Pancreas (tissue), 10 donors: ENCODE results near the gene ATP2A1. TPM values are rescaled to one million over a fixed set of nuclear protein-coding genes. Genes with fewer than 3 reads are reported as not detected.

Experiments
- ATAC-seq, 4 donors: fragments of 200-7000 bp; cut with Tn5 transposase; one replicate each; pipeline versions ENCODE4 v1.8.0 to v1.9.1; 2020; ENCODE audit warnings: mild to moderate bottlenecking in 4 of 4, moderate library complexity in 4 of 4
- DNase-seq, 6 donors: peaks; one replicate each; pipeline ENCODE4 v3.0.0-alpha.2; 2020
- FAIRE-seq: peaks from 2 replicates; lab custom pipeline; 2012; peaks lifted over from hg19 to GRCh38; lab: Jason Lieb, UNC
- H3K27ac ChIP-seq, 4 donors: fragments of 200-600 bp; sonication (generic); 1 replicate in 3 of 4; 2 replicates in 1 of 4; pipeline versions ENCODE4 v1.5.0 to v1.8.0; 2020
- H3K27me3 ChIP-seq, 4 donors: fragments of 200-600 bp; one replicate each; pipeline ENCODE4 v1.8.0; 2021
- H3K36me3 ChIP-seq, 3 donors: fragments of 200-600 bp; sonication (generic) in 1 of 3; one replicate each; pipeline versions ENCODE4 v1.5.0 to v1.8.0; 2020 to 2021
- H3K4me1 ChIP-seq, 3 donors: fragments of 200-600 bp; one replicate each; pipeline ENCODE4 v1.8.0; 2021
- H3K4me3 ChIP-seq, 4 donors: fragments of 200-600 bp; sonication (generic) in 2 of 4; one replicate each; pipeline versions ENCODE4 v1.5.0 to v1.8.0; 2020 to 2021
- H3K9me3 ChIP-seq, 4 donors: fragments of 200-600 bp; one replicate each; pipeline ENCODE4 v1.8.0; 2021
- WGBS, 2 donors: extraction: QIAGEN DNeasy Blood & Tissue Kit; methylation state at CpG; one replicate each; pipeline ENCODE4 v1.1.7; 2013; 5-methylcytosine and 5-hydroxymethylcytosine counted together
- intact Hi-C, 3 donors: fragments of 100-400 bp; cut with DNase I; formaldehyde crosslinking; loops; one replicate each; pipeline versions ENCODE4 v1.11.1 to v1.14.2; 2022
- microRNA-seq, 2 donors: library from miRNA; unstranded; fragments of <30 nt; microRNA quantifications; one replicate each; pipeline versions ENCODE4 to v1.1.0, GENCODE V29; 2019 to 2020
- polyA plus RNA-seq, 2 donors: library from polyadenylated mRNA; stranded (reverse); fragments of 200-250 nt; gene quantifications; one replicate each; pipeline ENCODE4 v1.2.3, GENCODE V29; 2013
- total RNA-seq, 6 donors: library from RNA; stranded (reverse); fragmentation: NEBNext Ultra II Directional in 4 of 6; extraction: Animal tissue kit (Norgen Biotek cat#: 25700) in 4 of 6; gene quantifications; one replicate each; pipeline versions ENCODE4 v1.2.1 to v1.2.4, GENCODE V29; 2021 to 2023
- TF ChIP-seq, protein P1 (sequence below), 4 donors: fragments of 200-600 bp; sonication (generic) in 3 of 4; IDR thresholded peaks; one replicate each; pipeline versions ENCODE4 v1.5.0 to v1.8.0; 2021; ENCODE audit warnings: antibody characterized with exemption in 4 of 4
- donor health status: healthy with polysubstance abuse.
- donor health status: DM: no; HTN: no; CAD: no; lungs with moderate emphysema.
- donor health status: DM: no; HTN: no; CAD: no.
- donor health status: control.
- donor health status: control.
- donor health status: Bipolar disorder and iron deficiency.
- donor health status: DM: yes; HTN: yes; CAD: no.
- donor health status: DM: no; HTN: no; CAD: no.
- donor health status: DM: no; HTN: no; CAD: no.
- donor health status: DM: yes; HTN: yes; CAD: no.

The ATP2A1 gene
- total and polyA plus RNA-seq, 8 donors = 0.20 to 0.84 (median 0.35) TPM; not detected in 2

DNA sequence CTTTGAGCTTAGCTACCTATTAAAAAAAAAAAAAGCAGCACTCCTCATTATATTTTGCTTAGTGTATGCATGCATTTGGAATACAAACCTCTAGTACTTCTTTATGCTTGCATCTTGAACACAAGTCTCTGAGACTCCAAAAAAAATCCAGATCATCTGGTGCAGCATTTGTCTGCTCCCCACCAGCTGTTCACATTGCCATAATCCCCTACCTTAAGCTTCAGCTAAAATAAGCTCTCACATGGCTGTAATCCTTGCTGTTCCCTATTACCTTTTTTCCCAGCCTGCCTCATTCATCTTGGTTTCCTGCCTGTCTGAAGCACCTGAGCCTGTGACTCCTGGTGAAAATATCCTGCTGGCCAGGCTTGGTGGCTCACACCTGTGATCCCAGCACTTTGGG lies 65.0 kb downstream of the ATP2A1 start:
- no peak for ATAC-seq
- no peak overlapping the region for H3K27ac ChIP-seq
- H3K4me3 ChIP-seq = no peak overlapping the region
- intact Hi-C loops = loop anchor here in 1 of 3 donors (5.0 kb wide), 1 partner anchor 76 kb away; no protein-coding TSS in a partner anchor
- no peaks in the 10 kb centered on the region for H3K27me3 ChIP-seq
- H3K4me1 ChIP-seq = peaks cover 0 to 5% (median 0%) of the 10 kb centered on the region in 3 donors
- DNase-seq = no peak
- no peaks in the 10 kb centered on the region for H3K9me3 ChIP-seq
- H3K36me3 ChIP-seq = no peaks in the 10 kb centered on the region
- TF ChIP-seq, protein P1, sequence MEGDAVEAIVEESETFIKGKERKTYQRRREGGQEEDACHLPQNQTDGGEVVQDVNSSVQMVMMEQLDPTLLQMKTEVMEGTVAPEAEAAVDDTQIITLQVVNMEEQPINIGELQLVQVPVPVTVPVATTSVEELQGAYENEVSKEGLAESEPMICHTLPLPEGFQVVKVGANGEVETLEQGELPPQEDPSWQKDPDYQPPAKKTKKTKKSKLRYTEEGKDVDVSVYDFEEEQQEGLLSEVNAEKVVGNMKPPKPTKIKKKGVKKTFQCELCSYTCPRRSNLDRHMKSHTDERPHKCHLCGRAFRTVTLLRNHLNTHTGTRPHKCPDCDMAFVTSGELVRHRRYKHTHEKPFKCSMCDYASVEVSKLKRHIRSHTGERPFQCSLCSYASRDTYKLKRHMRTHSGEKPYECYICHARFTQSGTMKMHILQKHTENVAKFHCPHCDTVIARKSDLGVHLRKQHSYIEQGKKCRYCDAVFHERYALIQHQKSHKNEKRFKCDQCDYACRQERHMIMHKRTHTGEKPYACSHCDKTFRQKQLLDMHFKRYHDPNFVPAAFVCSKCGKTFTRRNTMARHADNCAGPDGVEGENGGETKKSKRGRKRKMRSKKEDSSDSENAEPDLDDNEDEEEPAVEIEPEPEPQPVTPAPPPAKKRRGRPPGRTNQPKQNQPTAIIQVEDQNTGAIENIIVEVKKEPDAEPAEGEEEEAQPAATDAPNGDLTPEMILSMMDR (IDR thresholded peaks at IDR 0.05) = no peak
- FAIRE-seq = no peak

- no peak overlapping the region for H3K27ac ChIP-seq
- 49 to 50% methylated on average over 4 of the region's 4 CpGs for WGBS, 2 donors
- no peak overlapping the region for H3K4me3 ChIP-seq
- H3K9me3 ChIP-seq = no peaks in the 10 kb centered on the region
- peaks cover 0 to 8% (median 2%) of the 10 kb centered on the region in 3 donors for H3K4me1 ChIP-seq
- DNase-seq (no peak), FAIRE-seq (no peak), ATAC-seq (no peak)
- no peaks in the 10 kb centered on the region for H3K36me3 ChIP-seq
- TF ChIP-seq, protein P1 (IDR thresholded peaks at IDR 0.05) = no peak
- no peaks in the 10 kb centered on the region for H3K27me3 ChIP-seq
- intact Hi-C loops = no loop called here
These were observed 68.4 kb downstream of the ATP2A1 start for GRCh38 chr16:28946681-28947080.

DNA sequence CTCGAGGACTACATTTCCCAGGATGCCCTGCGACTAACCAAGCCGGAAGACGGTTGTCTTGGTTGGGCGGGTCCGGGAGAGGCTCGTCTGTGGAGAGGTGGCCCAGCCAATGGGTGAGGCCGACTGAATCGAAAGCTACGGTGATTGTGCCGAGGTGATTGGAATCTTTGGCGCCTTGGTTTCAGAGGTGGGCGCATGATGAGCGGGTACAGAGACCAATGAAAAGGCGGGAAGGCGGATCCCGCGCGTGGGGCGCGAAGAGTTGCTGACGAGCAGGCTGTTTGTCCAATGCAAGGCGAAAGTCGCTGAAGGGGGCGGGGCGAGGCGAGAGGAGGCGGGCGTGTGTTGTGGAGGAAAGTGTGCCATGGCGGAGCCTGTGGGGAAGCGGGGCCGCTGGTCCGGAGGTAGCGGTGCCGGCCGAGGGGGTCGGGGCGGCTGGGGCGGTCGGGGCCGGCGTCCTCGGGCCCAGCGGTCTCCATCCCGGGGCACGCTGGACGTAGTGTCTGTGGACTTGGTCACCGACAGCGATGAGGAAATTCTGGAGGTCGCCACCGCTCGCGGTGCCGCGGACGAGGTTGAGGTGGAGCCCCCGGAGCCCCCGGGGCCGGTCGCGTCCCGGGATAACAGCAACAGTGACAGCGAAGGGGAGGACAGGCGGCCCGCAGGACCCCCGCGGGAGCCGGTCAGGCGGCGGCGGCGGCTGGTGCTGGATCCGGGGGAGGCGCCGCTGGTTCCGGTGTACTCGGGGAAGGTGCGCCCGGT lies 72.5 kb downstream of the ATP2A1 start, which contains the start of gene NFATC2IP:
NFATC2IP (plus strand) TSS at position 290 of the 762 bp plus-strand sequence; CDS start at position 365, 75 bp downstream.
- Histone ChIP-seq H3K36me3 (peaks cover 0 to 6% (median 3%) of the 10 kb centered on the region in 3 donors), H3K27ac (peak within 1 kb of the TSS; percentile 57 to 77 (median 64)), H3K27me3 (no peaks in the 10 kb centered on the region), H3K9me3 (no peaks in the 10 kb centered on the region), H3K4me3 (peak within 1 kb of the TSS; percentile 93 to 99 (median 97)), H3K4me1 (peaks cover 0 to 7% (median 5%) of the 10 kb centered on the region in 3 donors)
- intact Hi-C loops = no loop called here
- WGBS, 2 donors = 0 to 1% methylated on average over 68 to 79 of the region's 79 CpGs
- DNase-seq = peak; percentile 99 to 100 (median 100)
- ATAC-seq = peak; percentile 95 to 99 (median 96)
- TF ChIP-seq, protein P1 (IDR thresholded peaks at IDR 0.05) = no peak
- peak; percentile 97 for FAIRE-seq

DNA sequence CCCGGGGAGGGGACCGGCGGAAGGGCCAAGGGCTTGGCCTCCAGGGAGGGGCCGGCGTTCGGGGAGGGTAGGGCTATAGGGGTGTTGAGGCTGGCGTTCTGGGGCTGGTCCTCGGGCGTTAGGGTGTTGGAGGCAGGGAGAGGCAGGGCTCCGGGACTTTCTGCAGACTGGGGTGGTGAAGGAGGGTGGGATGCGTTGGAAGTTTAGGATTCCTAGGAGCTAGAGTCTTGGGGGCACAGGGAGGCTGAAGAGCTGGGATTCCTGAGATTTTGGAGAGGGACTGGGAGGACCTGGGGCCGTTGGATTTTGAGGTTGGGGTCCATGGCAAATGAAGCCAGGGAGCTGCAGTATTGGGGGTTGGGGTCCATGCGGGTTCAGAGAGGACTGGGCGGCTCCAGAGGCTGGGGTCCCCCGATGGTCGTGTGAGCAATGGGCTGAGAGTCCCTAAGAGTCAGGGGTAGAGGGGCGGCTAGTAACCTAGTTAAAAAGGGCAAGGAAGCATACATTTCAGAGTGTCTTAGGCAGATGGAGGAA lies 73.2 kb downstream of the ATP2A1 start:
- Histone ChIP-seq H3K36me3 (peaks cover 0 to 7% (median 3%) of the 10 kb centered on the region in 3 donors), H3K27me3 (no peaks in the 10 kb centered on the region), H3K9me3 (no peaks in the 10 kb centered on the region), H3K4me3 (peak overlapping the region; percentile 93 to 99 (median 97)), H3K27ac (peak overlapping the region in 2 of 4 donors; percentile 57 to 64), H3K4me1 (peaks cover 0 to 7% (median 5%) of the 10 kb centered on the region in 3 donors)
- intact Hi-C loops = no loop called here
- TF ChIP-seq, protein P1 (IDR thresholded peaks at IDR 0.05) = no peak
- no peak for FAIRE-seq
- 2% methylated on average over 17 of the region's 17 CpGs for WGBS, 2 donors
- peak in 2 of 6 donors; percentile 41 to 71 for DNase-seq
- no peak for ATAC-seq

Small RNA genes within 50 kb of the gene (microRNA-seq; reads per million reads assigned to microRNA genes)
- gene MIR4721 = 0 reads per million in 2 donors

Other genes with a start within 250 kb of the ATP2A1 start
- gene NPIPB8, start 240.4 kb upstream of the ATP2A1 start, total RNA-seq = 1 to 10 TPM in 2 of 6 donors, under 1 TPM in 3, not detected in 1; 0.08 to 2.4 (median 0.74) TPM
- not detected for gene NPIPB8, start 240.4 kb upstream of the ATP2A1 start, polyA plus RNA-seq
- 100 to 1,000 TPM; 336 to 418 (median 379) TPM for gene EIF3C, start 167.0 kb upstream of the ATP2A1 start, total RNA-seq
- 1,000 to 10,000 TPM in 1 of 2 donors, 100 to 1,000 TPM in 1; 519 to 1,137 TPM for gene EIF3C, start 167.0 kb upstream of the ATP2A1 start, polyA plus RNA-seq
- 1 to 10 TPM in 1 of 6 donors, under 1 TPM in 4, not detected in 1; 0.46 to 2.5 (median 0.92) TPM for gene NPIPB9, start 126.7 kb upstream of the ATP2A1 start, total RNA-seq
- gene NPIPB9, start 126.7 kb upstream of the ATP2A1 start, polyA plus RNA-seq = 1 to 10 TPM in 1 of 2 donors, under 1 TPM in 1; 0.57 to 1.1 TPM
- gene ATXN2L, start 55.5 kb upstream of the ATP2A1 start, total RNA-seq = 10 to 100 TPM; 40.3 to 82.1 (median 54.6) TPM
- gene ATXN2L, start 55.5 kb upstream of the ATP2A1 start, polyA plus RNA-seq = 100 to 1,000 TPM in 1 of 2 donors, 10 to 100 TPM in 1; 65.3 to 116 TPM
- 100 to 1,000 TPM in 1 of 6 donors, 10 to 100 TPM in 5; 71.9 to 100 (median 88.8) TPM for gene TUFM, start 32.1 kb upstream of the ATP2A1 start, total RNA-seq
- 100 to 1,000 TPM; 145 to 181 TPM for gene TUFM, start 32.1 kb upstream of the ATP2A1 start, polyA plus RNA-seq
- 10 to 100 TPM; 21.6 to 39.5 (median 24.5) TPM for gene SH2B1, start 14.6 kb upstream of the ATP2A1 start, total RNA-seq
- 10 to 100 TPM; 66.2 to 81.6 TPM for gene SH2B1, start 14.6 kb upstream of the ATP2A1 start, polyA plus RNA-seq
- gene RABEP2, start 46.8 kb downstream of the ATP2A1 start, total RNA-seq = 10 to 100 TPM; 11.5 to 16.9 (median 13.7) TPM
- 10 to 100 TPM; 34.0 to 66.1 TPM for gene RABEP2, start 46.8 kb downstream of the ATP2A1 start, polyA plus RNA-seq
- gene CD19, start 53.5 kb downstream of the ATP2A1 start, total RNA-seq = under 1 TPM in 3 of 6 donors, not detected in 3; 0.09 to 0.15 (median 0.09) TPM
- under 1 TPM in 1 of 2 donors, not detected in 1; 0.08 TPM for gene CD19, start 53.5 kb downstream of the ATP2A1 start, polyA plus RNA-seq
- gene NFATC2IP, start 72.4 kb downstream of the ATP2A1 start, total RNA-seq = 10 to 100 TPM in 4 of 6 donors, 1 to 10 TPM in 2; 9.2 to 19.3 (median 11.8) TPM
- gene NFATC2IP, start 72.4 kb downstream of the ATP2A1 start, polyA plus RNA-seq = 10 to 100 TPM; 20.6 to 22.0 TPM
- 10 to 100 TPM; 12.6 to 20.4 (median 14.4) TPM for gene SPNS1, start 96.3 kb downstream of the ATP2A1 start, total RNA-seq
- 10 to 100 TPM; 51.2 to 57.6 TPM for gene SPNS1, start 96.3 kb downstream of the ATP2A1 start, polyA plus RNA-seq
- 1 to 10 TPM; 1.9 to 3.4 (median 2.2) TPM for gene LAT, start 106.6 kb downstream of the ATP2A1 start, total RNA-seq
- 10 to 100 TPM; 25.3 to 26.0 TPM for gene LAT, start 106.6 kb downstream of the ATP2A1 start, polyA plus RNA-seq